SU-DHL-6 (cell line): ENCODE measurements around the gene OSBPL9.

ENCODE experiments used
- EZH2phosphoT487 ChIP-seq: fragments of 200-600 bp; sonication (generic), shearing (Covaris generic); conservative IDR thresholded peaks from 2 replicates; pipeline ENCODE4 v1.6.1; 2018; ENCODE audit warnings: mild to moderate bottlenecking, antibody characterized with exemption, low read length, moderate library complexity, mixed read lengths
- TF ChIP-seq, protein P1 (sequence below): fragments of 200-600 bp; sonication (generic); IDR thresholded peaks from one replicate; pipeline ENCODE4 v1.5.1; 2017; ENCODE audit warnings: antibody characterized with exemption, mild to moderate bottlenecking, low read length, moderate library complexity; ENCODE audit not compliant: insufficient read depth, poor library complexity, severe bottlenecking

DNA sequence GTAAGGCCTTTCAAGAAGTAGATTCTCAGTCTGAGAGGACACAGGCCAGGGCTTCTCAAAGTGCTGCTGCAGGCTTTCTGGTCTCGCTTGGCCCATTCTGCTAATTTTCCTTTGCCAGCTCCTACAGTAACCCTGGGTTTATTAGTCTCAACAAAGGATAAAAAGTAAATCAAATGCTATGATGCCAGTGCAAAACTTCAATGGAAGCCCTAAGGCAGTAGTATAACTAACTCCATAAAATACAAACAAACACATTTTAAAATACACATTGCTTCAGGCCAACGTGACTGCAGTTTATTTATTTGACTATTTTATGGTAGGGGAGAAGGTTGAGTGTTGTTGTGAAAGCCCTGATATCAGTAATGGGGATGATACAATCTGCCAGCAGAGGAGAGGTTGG, 172.0 kb downstream of the OSBPL9 start:
- TF ChIP-seq, protein P1, sequence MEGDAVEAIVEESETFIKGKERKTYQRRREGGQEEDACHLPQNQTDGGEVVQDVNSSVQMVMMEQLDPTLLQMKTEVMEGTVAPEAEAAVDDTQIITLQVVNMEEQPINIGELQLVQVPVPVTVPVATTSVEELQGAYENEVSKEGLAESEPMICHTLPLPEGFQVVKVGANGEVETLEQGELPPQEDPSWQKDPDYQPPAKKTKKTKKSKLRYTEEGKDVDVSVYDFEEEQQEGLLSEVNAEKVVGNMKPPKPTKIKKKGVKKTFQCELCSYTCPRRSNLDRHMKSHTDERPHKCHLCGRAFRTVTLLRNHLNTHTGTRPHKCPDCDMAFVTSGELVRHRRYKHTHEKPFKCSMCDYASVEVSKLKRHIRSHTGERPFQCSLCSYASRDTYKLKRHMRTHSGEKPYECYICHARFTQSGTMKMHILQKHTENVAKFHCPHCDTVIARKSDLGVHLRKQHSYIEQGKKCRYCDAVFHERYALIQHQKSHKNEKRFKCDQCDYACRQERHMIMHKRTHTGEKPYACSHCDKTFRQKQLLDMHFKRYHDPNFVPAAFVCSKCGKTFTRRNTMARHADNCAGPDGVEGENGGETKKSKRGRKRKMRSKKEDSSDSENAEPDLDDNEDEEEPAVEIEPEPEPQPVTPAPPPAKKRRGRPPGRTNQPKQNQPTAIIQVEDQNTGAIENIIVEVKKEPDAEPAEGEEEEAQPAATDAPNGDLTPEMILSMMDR = no peak
- no peak for TF ChIP-seq EZH2phosphoT487
